PFSK-1 (cell line): ENCODE results near the gene TTYH3.
A peak's percentile ranks its signal among the peaks of the same experiment; 100 is the strongest.

Experiments
- FOXP2 ChIP-seq: optimal IDR thresholded peaks from 2 replicates; pipeline ENCODE3; 2011; ENCODE audit warnings: borderline replicate concordance, control low read depth, inconsistent platforms; ENCODE audit not compliant: insufficient read depth; ENCODE audit errors: extremely low read length, extremely low read depth
- POLR2AphosphoS5 ChIP-seq: IDR thresholded peaks from 2 replicates; pipeline ENCODE4 v1.6.1; 2012; ENCODE audit warnings: low read depth, mild to moderate bottlenecking, control low read depth, low read length, moderate library complexity
- REST ChIP-seq, 2 experiments: IDR thresholded peaks; 2 replicates each; pipeline versions ENCODE4 v1.6.1 to v1.8.0; 2011 to 2012; ENCODE audit warnings: low read depth in 2 of 2, low read length in 2 of 2, control low read depth in 1 of 2, inconsistent platforms in 1 of 2, mild to moderate bottlenecking in 1 of 2, moderate library complexity in 1 of 2; ENCODE audit not compliant: insufficient read depth in 1 of 2
- SIN3A ChIP-seq: IDR thresholded peaks from 2 replicates; pipeline ENCODE4 v1.6.1; 2012; ENCODE audit warnings: mild to moderate bottlenecking, low read length, moderate library complexity, borderline replicate concordance; ENCODE audit not compliant: insufficient read depth
- TAF1 ChIP-seq: IDR thresholded peaks from 2 replicates; pipeline ENCODE4 v1.6.1; 2012; ENCODE audit warnings: low read length, control low read depth, borderline replicate concordance; ENCODE audit not compliant: insufficient read depth

Gene TTYH3

GRCh38 chr7:2662273-2663120 is 30.7 kb downstream of the TTYH3 start:
- TF ChIP-seq TAF1 (no peak), POLR2AphosphoS5 (no peak), FOXP2 (no peak), SIN3A (no peak), REST (IDR thresholded peaks at IDR 0.05; ENCODE audit: insufficient read depth in 1 of 2, low read depth in 2 of 2, low read length in 2 of 2) (no peak)

- TF ChIP-seq FOXP2 (peak; percentile 79), POLR2AphosphoS5 (no peak; the same call in 1 of the 2 replicates), SIN3A (no peak)
These were observed 31.5 kb downstream of the TTYH3 start for GRCh38 chr7:2663121-2663886.

GRCh38 chr7:2663960-2664359 is 32.2 kb downstream of the TTYH3 start:
- no peak for TF ChIP-seq FOXP2
- no peak for TF ChIP-seq SIN3A
- TF ChIP-seq POLR2AphosphoS5 = no peak
- no peak for TF ChIP-seq REST (IDR thresholded peaks at IDR 0.05; ENCODE audit: insufficient read depth in 1 of 2, low read depth in 2 of 2, low read length in 2 of 2)
- no peak for TF ChIP-seq TAF1

- TF ChIP-seq POLR2AphosphoS5 = no peak
- TF ChIP-seq REST (IDR thresholded peaks at IDR 0.05; ENCODE audit: insufficient read depth in 1 of 2, low read depth in 2 of 2, low read length in 2 of 2) = no peak
- no peak for TF ChIP-seq FOXP2
- TF ChIP-seq SIN3A = no peak
- TF ChIP-seq TAF1 = no peak
These were observed 33.6 kb downstream of the TTYH3 start for GRCh38 chr7:2665359-2665791.

- TF ChIP-seq REST (IDR thresholded peaks at IDR 0.05; ENCODE audit: insufficient read depth in 1 of 2, low read depth in 2 of 2, low read length in 2 of 2) (no peak), FOXP2 (no peak), SIN3A (no peak), TAF1 (no peak), POLR2AphosphoS5 (no peak)
These were observed 34.4 kb downstream of the TTYH3 start for GRCh38 chr7:2666155-2666554.
